HG02798 (cell line): Measurements from ENCODE around the gene FLNB.
"Not testable (repeated sequence)": the region's sequence is repeated elsewhere in the genome, so short reads cannot be mapped to it uniquely, and the experiment has no call there.

Experiments used
- ATAC-seq: cut with Tn5 transposase; IDR thresholded peaks from one replicate; pipeline ENCODE4 v1.9.1; 2021; ENCODE audit warnings: mild to moderate bottlenecking; ENCODE audit not compliant: unreplicated experiment, poor library complexity

FLNB gene

GRCh38 chr3:58049143-58049785 is 41.0 kb downstream of the FLNB start:
- ATAC-seq = no peak

DNA sequence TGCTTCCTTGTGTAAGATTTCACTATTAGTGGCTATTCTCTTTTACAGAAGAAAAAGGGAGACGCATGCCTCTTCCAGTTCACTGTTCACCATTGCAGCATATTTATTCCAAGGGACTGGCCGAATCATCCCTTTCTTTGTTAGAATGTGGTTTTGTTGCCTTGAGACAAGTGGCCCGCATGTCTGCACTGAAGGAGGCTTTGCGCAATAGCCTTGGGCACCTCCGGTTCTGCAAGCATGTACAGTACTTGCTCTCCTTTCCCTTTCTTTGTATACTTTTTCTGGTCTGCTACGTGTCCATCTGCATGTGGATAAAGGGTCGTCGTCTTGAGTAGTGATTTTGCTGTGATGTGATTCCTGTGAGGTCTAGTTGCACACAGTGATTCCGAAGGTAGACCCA is 43.0 kb downstream of the FLNB start:
- ATAC-seq = no peak

DNA sequence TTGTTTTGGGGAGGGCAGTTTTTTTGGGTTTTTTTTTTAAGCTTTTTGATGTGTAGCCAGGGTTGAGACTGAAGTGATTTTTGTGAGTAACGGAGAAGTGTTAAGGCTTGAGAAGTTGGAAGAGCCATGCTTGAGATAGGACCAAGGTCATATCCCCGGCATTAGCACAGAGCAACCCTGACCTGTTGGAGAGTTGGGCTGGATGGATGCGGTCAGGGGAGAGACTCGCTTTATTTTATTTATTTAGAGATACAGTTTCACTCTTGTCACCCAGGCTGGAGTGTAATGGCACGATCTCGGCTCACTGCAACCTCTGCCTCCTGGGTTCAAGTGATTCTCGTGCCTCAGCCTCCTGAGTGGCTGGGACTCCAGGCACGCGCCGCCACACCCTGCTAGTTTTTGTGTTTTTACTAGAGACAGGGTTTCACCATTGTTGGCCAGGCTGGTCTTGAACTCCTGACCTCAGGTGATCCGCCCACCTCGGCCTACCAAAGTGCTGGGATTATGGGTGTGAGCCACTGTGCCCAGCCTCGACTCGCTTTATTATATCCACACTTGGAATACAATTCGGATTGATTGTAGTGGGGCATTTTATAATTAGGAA is 43.5 kb downstream of the FLNB start:
- ATAC-seq = not testable (repeated sequence)

GRCh38 chr3:58052373-58053273 is 44.4 kb downstream of the FLNB start:
- ATAC-seq = no peak

- ATAC-seq = no peak
Observed at GRCh38 chr3:58054652-58055051, 46.4 kb downstream of the FLNB start.

GRCh38 chr3:58055314-58055713 is 47.1 kb downstream of the FLNB start:
- ATAC-seq = no peak

- ATAC-seq = not testable (repeated sequence)
Observed at GRCh38 chr3:58055891-58056290, 47.7 kb downstream of the FLNB start.

GRCh38 chr3:58058361-58059263 is 50.4 kb downstream of the FLNB start:
- ATAC-seq = no peak

DNA sequence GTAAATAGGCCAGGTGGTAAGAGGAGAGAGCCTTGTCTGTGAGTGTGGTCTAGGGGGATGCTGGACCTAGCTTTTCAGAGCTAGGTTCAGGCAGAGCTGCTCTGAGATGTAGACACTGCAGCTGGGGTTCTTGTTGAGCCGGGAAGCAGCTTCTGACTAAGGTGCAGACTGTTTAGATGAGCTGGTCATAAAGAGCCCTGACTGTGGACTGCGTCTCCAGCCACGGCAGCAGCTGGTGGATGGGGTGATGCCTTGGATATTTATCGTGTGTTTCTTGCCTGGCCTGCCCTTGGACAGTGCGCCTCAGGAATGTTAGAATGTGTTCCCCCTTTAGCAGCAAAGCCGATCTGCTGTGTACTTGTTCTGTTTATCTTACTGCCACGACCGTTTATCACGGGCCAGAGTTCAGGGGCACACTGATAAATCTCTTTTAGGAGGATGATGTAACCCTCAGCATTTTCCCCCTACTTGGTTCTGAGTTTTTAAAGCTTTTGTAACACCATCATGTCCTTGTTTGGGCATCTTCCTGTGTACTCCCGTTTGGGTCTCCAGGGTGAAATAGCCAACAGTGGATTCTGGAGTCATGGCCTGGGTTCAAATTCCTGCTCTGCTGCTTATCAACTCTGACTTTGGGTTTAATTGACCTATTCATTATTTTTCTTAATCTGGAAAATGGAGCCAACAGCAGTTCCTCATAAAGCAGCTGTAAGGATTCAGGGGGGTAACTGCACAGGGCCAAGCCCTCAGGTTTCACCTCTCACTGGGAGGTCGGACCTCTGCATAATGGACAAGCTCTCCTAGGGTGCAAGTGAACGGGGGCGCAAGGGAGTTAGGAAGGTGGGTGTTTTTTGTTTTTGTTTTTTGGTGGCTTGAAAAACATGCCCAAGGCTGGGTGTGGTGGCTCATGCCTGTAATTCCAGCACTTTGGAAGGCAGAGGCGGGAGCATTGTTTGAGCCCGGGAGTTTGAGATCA is 51.4 kb downstream of the FLNB start:
- ATAC-seq = no peak

- no peak for ATAC-seq
Observed at GRCh38 chr3:58062472-58062871, 54.2 kb downstream of the FLNB start.

DNA sequence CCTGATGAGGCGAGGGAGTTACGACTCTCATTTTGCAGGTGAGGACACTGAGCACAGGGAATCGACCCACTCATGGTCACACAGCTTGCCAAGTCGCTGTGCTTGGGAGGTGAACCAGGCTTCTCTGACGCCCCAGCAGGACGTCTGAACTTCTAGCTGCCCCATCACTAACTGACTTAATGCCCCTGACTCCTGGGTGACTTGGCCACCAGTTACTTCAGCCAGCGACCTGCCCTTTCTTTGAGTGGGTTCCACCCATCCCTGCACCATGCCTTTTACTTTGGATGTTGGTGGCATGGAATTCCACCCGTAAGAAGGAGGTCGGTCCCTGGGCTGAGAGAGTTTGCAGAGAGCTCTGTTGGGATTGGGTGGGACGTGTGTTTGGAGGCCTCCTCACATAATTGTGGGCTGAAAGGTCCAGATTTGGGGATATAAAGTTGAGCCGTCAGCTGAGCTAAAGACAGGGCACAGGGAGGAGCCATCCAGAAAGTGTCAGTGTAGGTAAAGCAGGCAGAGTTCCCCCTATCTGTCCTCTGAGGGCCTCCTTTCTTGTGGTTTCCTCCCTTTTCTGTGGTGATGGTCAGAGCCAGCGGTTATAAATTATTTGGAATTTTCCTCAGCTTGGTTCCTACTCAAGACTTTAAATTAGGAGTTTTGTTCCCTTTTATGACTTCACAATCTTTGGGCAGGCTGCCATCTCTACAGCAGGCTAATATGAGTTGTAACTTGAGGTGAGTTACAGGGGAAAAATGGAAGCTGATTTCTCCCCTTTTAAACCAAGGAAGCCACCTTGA is 55.0 kb downstream of the FLNB start:
- no peak for ATAC-seq

GRCh38 chr3:58064923-58065638 is 56.9 kb downstream of the FLNB start:
- ATAC-seq = no peak

DNA sequence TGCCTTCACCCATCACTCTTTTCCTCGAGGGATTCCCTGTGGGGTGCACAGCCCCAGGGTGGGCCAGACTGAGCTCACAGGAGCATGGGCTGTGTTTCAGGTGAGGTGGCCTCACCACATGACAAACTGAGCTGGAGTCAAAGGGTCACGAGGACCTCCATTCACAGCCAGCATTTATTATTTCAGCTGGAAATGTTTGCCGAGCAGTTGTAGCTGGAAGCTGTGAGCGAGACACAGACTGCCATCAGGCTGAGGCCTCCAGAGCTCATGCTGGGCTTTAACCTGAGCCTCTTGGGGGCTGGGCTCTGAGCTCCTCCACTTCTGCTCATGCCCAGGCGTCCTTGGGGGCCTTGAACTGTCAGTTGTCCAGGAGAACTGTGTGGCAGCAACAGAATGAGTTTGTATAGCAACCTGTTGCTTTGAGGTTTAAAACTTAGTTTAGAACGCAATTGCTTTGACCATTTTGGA is 57.5 kb downstream of the FLNB start:
- no peak for ATAC-seq

DNA sequence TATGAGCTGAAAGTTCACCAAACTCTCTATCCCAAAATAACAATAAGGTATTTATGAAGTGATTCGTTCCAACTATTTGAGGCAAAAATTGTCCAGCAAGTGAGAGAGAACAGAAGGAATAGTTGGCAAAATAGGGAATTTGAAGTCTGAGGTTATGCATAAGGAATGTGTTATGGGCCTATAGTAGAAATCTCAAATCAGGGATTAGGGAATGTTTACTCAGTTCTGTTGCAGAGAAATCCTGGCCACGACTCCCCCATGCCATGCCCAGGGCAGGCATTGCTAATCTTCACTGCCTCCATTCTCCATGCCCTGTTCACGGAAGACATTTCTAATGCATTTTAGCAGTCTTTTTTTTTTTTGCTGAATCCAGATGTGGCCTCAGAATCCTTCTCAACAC is 58.6 kb downstream of the FLNB start:
- no peak for ATAC-seq

DNA sequence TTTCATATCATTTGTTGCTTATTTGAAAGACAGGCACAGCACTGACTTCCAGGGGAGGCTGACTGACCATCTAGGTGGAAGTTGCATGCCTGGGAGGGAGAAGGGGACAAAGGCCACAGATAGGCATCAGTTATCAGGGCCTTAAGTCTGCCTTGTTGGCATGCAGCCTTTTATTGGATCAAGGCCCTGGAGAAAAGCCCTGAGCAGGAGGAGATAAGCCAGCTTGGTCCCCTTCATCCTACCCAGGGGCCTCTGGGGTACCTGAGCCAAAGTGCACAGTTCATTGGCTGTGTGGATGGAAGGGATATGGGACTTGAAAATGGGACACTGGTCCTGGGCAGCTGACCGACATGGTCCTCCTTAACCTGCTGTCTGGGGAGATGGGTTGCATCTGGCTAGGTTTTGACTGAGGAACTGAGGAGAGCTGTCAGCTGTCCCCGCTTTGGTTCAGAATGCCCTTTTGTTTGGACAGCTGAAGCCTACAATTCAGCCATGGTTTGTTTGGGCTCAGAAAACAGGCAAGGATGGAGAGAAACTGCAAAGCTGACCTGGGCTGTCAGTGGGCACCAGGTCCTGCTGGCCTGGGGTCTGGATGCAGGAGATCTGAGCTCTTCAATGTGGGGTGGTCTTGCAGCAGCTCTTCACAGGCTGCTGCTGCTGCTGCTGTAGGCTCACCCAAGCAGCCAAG is 60.0 kb downstream of the FLNB start:
- ATAC-seq = no peak

GRCh38 chr3:58071480-58071971 is 63.3 kb downstream of the FLNB start:
- no peak for ATAC-seq
